DMS114 treated with DMSO at 0.1 percent for 48 hours (cell line): ENCODE measurements around the gene MBNL1.

Experiments
- DNase-seq: peaks from one replicate; lab custom pipeline; 2025; ENCODE audit not compliant: unreplicated experiment; lab: John Stamatoyannopoulos, UW

The MBNL1 gene

DNA sequence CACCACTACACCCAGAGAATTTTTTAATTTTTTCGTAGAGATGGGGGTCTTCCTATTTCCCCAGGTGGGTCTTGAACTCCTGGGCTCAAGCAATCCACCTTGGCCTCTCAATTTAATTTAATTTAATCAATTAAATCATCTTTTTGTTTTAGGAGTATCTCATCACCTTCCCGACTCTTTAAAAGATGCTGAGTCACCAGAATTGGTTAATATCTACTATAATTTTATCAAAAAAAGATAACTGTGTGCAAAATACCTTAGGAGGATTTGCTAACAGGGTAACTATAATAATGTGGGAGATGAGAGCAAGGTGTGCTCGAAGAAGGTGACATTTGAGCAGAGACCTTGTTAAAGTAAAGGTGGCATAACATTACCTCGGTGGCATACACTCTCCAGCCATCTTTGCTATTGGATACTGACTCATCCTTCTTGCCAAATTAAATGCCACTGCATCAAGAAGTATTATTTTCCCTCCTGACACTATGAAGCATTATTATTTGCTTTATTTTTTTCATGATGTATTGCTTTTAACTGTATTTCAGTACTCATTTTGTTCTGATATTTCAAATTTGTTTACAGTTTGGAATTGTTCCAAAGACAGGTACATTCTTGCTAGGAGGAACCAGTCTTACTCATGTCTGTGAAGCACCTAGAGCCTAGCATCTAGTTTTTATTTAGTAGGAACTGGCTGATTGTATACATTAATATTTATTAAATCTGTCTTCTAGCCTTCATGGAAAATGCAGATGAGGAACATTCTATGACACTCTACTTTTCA lies 200.7 kb downstream of the MBNL1 start:
- DNase-seq, result no peak

GRCh38 chr3:152470095-152470494 lies 201.4 kb downstream of the MBNL1 start:
- DNase-seq, result no peak

- no peak for DNase-seq
Observed at GRCh38 chr3:152470893-152471292, 202.2 kb downstream of the MBNL1 start.

DNA sequence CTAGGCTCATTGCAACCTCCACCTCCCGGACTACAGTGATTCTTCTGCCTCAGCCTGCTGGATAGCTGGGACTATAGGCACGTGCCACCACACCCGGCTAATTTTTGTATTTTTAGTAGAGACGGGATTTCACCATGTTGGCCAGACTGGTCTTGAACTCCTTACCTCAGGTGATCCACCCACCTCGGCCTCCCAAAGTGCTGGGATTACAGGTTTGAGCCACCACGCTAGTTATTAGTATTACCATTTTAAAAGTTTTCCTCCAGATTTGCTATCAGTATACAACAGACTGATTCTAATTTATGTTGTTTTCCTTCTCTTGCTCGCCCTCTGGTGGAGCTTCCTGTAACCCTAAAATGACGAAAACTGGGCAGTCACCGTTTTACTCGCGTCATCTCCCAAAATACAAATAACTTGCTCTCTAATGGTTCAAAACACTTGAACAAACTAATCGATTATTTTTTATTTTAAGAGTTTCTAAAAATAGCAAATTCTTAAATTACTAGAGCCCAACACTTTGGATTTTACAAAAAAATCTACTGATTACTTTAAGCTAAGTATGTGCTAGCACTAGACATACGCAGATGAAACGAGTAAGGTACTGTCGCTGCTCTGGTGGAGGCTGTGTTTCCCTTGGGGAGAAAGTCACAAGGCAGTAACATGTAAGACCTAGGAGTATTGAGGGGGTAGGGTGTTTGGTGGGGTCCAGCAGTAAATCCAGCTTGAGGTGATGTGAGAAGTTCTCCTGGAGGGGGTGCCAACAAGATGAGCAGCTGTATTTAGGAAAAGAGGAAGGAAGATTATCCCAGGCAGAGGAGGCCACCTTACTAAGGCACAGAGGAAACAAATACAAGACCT lies 203.3 kb downstream of the MBNL1 start:
- DNase-seq, result peak; percentile 57

DNA sequence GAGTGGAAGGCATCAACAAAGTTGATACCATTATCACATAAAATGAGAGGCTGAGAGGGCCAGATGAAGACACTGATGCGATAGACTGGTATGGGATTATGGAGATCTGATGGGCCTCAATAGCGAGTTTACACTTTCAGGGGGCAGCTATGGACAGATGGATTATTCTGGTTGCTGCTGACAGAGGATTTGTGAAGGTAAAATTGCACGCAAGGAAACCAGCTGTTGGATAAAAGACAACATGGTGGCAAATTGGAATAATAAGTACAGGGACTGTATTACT lies 203.9 kb downstream of the MBNL1 start:
- DNase-seq, result no peak

DNA sequence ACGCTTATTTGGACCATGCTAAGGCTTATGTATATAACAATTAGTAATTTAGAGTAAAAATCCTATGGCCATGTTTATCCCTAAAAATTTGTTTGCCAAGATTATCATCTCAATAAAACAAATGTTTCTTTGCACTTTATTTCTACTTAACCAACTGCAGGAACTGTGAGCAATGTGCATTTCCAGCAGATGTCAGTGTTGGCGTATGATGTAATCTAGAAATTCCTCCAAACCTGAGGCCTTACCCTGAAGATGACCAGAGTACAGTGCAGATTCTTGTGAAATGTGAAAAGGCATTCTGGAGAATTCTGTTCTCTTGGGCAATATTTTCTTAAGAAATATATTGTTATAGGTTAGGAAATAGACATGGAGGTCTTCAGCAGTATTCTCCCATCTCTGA lies 205.9 kb downstream of the MBNL1 start:
- peak; percentile 33 for DNase-seq

DNA sequence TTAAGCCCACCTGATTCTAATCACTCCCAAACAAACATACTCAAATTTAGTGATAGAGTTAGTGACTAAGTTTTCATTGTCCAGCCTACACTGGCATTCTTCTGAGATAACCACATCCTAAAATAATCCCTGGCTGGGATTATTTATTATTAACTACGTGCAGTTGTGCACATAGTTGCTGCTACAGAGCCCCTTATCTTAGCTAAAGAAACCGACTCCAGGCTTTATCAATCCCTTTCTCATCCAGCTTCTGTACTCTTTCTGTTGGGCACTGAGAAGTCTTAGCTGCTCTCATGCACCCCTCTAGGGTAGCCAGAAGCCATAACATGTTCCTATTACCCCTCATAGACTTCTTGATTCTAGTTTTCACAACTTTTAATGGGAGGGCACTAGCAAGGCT lies 208.7 kb downstream of the MBNL1 start:
- DNase-seq, result no peak

DNA sequence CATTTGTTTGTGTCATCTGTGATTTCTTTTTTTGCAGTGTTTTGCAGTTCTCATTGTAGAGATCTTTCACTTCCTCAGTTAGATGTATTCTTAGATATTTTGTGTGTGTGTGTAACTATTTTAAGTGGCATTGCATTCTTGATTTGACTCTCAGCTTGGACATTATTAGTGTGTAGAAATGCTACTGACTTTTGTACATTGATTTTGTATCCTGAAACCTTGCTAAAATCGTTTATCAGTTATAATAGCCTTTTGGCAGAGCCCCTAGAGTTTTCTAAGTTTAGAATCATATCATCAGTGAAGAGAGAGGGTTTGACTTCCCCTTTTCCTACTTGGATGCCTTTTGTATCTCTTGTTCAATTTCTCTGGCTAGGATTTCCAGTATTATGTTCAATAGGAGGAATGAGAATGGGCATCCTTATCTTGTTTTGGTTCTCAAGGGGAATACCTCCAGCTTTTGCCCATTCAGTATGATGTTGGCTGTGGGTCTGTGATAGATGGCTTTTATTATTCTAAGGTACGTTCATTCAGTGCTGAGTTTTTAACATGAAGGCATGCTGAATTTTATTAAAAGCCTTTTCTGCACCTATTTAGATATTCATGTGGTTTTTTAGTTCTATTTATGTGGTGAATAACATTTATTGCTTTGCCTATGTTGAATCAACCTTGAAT lies 211.7 kb downstream of the MBNL1 start:
- DNase-seq, result no peak

GRCh38 chr3:152486364-152486763 lies 217.6 kb downstream of the MBNL1 start:
- DNase-seq, result no peak

- DNase-seq, result no peak
Observed at GRCh38 chr3:152488449-152488848, 219.7 kb downstream of the MBNL1 start.

DNA sequence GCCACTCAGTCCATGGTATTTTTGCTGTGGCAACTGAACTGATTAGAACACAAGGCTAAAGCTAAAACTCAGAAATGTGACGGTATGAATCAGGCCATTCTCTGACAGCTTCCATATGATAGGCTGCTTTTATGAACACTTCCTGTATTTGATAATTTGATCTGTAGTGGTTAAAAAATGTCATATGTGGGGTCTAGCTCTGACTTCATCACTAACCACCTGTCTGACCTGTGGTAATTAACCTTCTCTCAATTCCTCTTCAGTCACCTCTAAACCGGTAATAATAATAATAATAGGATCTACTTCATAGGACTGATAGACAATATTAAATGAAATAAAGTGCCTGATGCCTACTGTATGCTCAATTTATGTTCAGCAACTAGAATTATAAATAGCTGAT lies 223.2 kb downstream of the MBNL1 start:
- no peak for DNase-seq

DNA sequence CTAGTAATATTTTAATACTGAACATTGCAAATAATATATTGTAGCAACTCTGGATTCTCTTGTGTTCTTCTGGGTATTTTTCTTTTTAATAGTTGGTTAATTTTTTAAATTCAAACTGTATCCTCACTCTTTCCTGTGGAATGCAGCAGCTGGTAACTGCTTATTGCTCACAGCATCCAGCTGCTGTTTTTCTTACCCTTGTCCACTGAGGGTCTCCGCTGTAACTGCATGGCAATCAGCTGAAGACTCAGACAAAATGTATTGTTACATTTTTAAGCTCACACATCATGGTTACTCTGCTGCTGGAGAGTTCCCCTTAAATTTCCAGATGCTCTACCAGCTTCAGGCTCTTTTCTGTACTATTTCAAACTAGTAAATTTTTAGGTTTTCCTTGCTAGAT lies 227.6 kb downstream of the MBNL1 start:
- no peak for DNase-seq

- DNase-seq, result no peak
Observed at GRCh38 chr3:152496716-152497115, 228.0 kb downstream of the MBNL1 start.

- no peak for DNase-seq
Observed at GRCh38 chr3:152497457-152497856, 228.7 kb downstream of the MBNL1 start.

GRCh38 chr3:152497890-152498289 lies 229.2 kb downstream of the MBNL1 start:
- no peak for DNase-seq

GRCh38 chr3:152499791-152500385 lies 231.2 kb downstream of the MBNL1 start:
- DNase-seq, result no peak

DNA sequence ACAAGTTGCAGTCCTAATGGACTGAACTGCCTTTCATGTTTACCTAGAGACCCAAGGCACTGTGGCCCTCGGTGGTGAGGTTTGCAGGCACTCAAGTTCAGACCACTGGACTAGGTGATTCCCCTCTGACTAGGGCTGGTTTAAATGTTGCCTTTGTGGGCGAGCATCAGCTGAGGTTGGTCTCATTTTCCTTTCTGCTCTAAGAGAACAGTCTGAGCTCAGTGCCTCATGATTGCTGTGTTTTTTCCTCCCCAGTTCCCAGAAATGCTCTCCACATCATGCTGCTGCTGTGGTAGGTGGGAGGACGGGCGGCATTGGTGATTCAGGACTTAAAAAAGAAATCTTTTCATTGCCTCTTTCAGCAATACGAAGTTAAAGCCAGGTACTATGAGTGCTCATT lies 237.2 kb downstream of the MBNL1 start:
- DNase-seq, result no peak

GRCh38 chr3:152508705-152509104 lies 240.0 kb downstream of the MBNL1 start:
- no peak for DNase-seq

DNA sequence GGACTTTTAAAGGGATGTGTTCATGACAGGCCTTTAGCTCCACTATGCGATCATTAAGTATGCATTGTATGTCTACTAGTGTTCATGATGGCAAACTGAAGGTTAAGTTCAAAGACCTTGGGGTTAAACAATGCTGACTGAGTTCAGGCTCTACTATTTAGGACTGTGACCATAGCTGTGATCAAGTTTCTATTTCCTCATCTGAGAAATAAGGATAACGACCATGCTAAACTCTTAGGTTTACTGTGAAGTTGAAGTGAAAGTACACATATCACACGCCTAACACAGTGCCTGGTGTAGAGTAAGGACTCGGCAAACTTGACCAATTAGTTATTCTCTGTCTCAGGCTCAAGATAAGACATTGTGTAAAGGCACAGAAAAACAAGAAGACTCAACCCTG lies 243.2 kb downstream of the MBNL1 start:
- DNase-seq, result no peak

- DNase-seq, result no peak
Observed at GRCh38 chr3:152513301-152513960, 244.7 kb downstream of the MBNL1 start.
